Skin epidermis (tissue), 12 donors: ENCODE data around the gene MAML2.

Source experiments
- H3K27ac ChIP-seq, 21 experiments: fragments of 200-600 bp; sonication (generic) in 11 of 21; one replicate each; pipeline ENCODE4 v1.5.0; 2020; ENCODE audit warnings: mild to moderate bottlenecking in 3 of 21, inconsistent platforms in 2 of 21, moderate library complexity in 2 of 21
- H3K4me3 ChIP-seq, 7 experiments: fragments of 200-600 bp; sonication (generic) in 2 of 7; one replicate each; pipeline ENCODE4 v1.5.0; 2020; ENCODE audit warnings: inconsistent platforms in 2 of 7, mild to moderate bottlenecking in 2 of 7, moderate library complexity in 1 of 7

MAML2 gene

DNA sequence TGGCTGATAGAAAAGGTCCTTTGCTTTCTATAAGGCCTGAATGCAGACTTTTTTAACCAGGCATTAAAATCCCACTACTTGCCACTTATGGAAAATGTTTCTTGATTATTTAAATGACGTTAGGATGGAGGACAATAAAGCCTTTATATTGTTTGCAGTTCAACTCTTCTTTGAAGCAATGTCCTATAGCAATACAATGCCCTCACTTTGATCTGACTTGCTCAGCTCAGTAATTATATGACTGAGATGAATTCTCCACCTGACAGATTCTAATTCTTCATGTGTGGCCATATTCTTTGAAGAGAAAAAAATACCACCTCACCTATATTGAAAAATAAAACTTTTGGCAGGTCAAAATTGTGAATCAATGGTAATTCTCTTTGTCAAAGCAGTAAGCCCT lies 237.1 kb downstream of the MAML2 start:
- Histone ChIP-seq H3K4me3 (no peak overlapping the region), H3K27ac (peak overlapping the region in 5 of 21 experiments; percentile 0 to 46 (median 25))

DNA sequence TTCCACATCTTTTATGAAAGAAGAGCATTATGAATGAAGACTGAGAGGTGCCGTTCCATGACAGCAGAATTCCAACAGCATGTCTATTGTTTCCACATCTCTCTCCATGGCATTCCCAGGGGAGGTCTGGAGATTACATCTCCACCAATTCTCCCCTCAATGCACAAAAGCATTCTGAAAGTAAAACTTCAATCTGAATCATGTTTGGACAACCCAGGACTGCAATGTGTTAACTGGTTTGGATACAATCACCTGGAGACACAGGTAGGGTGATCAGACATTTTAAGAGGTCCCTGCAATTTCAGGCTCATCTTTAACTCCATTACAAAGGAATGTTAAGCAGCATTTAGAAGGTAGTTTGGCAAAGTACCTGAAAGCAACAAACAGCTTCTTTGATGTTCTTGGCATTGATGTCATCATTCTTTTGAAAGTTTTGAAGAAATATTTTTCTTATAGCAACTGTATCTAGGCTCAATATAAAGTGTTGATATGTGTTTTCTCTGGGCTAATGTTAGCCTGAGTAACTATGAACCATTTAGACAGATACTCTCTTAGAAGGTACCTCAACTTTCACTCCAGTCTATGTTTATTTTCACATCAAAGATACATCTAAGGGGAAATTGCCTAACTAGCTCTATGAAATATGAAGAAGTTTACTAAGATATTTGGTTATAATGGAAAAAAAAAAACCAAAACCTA lies 237.6 kb downstream of the MAML2 start:
- Histone ChIP-seq H3K27ac (peak overlapping the region in 6 of 21 experiments; percentile 3 to 56 (median 22)), H3K4me3 (no peak overlapping the region)

DNA sequence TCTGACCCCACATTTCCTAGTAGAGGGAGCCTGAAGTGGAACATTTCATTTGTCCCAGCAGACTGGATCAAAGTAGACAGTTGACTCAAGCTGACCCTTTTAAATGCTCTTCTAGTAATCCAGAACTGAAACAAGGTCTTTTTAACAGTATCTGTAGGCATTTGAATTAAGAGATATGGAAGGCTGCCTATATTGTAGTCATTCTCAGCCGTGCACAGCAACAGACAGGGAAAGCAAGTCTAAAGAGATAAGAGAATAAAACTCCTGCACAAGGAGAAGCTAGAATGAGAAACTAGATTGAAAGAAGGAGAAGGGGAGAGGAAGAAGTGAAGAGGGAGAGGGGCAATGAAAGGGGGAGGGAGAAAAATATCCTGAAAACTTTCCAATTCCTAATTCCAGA lies 238.5 kb downstream of the MAML2 start:
- H3K4me3 ChIP-seq = no peak overlapping the region
- H3K27ac ChIP-seq = peak overlapping the region in 5 of 21 experiments; percentile 8 to 56 (median 27)

DNA sequence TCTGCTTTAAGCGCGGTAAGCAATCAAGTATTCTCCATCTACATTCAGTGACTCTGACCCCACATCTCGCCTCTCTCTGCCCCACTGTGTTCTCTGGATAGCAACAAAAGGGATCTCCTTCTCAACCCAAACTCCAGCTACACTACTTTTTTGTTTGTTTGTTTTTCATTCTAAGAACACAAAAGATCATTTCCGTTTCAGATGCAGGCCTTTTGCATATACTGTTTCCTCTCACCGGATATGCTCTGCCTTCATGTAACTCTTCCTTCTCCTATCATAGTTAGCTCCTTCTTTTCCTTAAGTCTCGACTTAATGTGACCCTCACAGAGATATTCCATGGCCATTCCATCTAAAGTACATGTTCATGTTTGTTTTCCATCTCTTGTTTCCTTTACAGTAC lies 239.3 kb downstream of the MAML2 start:
- Histone ChIP-seq H3K27ac (peak overlapping the region in 4 of 21 experiments; percentile 11 to 47 (median 28)), H3K4me3 (no peak overlapping the region)

DNA sequence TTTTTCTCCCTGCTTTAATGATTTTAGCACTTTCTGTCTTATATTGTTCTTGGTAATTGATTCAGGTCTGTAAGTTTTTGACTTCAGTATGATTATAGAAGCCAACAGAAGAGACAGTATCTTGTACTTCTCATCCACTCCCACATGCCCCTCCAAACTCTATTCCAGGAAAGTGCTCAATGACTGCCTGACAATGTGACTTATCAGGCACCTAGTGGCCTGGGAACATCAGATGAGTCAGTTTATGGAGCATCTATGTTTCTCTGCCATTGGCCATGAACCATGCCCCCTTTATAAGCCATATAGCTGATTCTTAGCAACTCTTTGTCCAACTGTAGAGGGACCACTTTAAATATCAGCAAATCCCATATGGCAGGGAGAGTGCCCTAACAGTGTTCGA lies 239.9 kb downstream of the MAML2 start:
- H3K27ac ChIP-seq = peak overlapping the region in 4 of 21 experiments; percentile 21 to 47 (median 28)
- no peak overlapping the region for H3K4me3 ChIP-seq

DNA sequence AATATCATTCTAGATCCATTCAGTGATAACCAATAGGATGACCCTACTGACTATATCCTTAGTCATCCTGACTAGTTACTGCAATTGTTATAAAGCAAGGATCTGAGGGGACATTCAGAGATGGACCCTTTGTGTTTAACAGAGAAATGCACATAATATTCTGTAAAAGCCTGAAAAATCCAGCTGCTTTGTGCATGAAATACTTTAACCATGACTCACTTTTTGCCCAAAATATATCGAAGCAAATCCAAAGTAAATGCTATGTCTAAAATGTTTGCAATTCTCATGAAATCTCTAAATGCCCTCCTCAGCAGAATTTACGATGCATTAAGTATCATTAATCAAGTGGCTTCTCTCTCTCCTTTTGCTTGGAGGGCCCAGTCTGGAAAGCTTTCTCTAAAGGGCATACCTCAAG lies 240.3 kb downstream of the MAML2 start:
- H3K27ac ChIP-seq = peak overlapping the region in 2 of 21 experiments; percentile 27 to 47
- no peak overlapping the region for H3K4me3 ChIP-seq

DNA sequence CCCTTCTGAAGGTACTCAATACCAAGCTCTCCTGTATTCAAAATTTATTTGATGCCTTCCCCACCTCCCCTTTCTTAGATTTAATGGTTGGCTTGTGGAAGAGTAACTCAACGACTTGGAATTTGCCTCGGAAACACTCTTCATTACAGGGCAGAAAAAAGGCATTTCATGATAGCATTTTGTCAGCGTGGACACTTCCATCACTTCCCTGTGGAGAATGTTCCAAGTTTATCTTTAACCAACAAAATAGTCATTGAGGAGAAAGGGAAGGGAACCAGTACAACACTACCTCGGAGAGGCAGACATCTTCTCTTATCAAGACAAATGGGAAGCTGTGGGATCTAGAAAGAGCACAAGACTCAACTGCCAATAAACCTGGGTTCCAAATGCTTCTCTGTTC lies 241.8 kb downstream of the MAML2 start:
- Histone ChIP-seq H3K4me3 (no peak overlapping the region), H3K27ac (no peak overlapping the region)

DNA sequence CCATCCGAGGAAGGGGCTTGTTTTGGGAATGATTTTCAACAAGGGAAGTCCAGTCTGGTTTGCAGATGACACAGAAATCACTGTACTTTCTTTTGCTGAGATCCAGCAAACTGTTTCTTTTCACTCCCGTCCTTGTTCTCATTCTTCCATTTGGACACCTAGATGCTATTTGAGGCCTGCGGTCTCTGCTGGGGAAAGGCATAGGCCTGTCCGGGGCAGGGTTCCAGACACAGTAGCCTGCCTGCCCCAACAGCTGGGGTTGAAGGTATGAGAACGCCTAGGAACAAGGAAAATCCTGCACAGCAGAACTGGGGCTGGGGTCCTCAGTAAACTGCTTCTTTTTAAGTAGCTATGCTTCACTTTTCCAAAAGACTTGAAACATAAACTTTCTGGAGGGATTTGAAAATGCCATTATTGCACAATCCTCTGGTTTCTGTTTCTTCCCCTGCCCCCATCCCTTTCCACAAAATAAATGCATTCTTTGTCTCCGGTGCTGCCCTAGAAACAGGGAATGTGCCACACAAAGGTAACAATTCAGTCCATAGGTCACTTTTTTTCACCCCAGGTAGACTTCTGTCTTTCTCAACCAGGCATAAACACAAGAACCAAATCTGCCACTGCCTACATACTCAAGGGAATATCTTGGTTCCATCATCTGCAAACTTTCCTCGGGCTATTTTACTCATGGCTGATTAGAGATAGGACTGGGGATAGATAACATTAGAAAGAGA lies 244.3 kb downstream of the MAML2 start:
- Histone ChIP-seq H3K27ac (peak overlapping the region in 18 of 21 experiments; percentile 17 to 74 (median 61)), H3K4me3 (no peak overlapping the region)

DNA sequence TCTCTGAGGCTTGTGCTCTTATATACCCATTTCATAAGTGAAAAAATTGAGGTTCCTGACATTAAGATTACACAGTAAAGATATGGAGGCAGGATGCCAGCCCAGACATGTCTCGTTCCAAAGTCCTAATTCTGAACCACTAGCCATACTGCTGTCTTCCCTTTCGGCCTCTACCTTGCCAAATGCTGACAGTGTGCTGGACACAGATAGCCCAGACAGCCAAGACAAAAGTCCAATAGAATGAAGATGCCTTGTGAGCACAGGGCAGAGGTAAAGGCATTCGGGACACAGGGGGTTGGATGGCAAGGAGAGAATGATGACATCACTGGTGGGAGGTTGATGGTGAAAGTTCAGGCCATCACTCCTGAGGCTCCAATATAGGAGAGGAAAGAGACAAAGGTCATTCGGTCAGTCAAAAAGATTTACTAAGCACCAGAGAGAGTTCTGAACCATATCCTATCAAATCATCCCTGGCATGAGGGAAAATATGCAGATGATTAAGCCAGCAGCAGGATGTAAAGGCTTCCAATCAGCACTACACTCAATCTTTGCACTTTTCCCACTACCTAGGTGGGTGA lies 245.1 kb downstream of the MAML2 start:
- Histone ChIP-seq H3K4me3 (no peak overlapping the region), H3K27ac (peak overlapping the region in 15 of 21 experiments; percentile 18 to 74 (median 61))

DNA sequence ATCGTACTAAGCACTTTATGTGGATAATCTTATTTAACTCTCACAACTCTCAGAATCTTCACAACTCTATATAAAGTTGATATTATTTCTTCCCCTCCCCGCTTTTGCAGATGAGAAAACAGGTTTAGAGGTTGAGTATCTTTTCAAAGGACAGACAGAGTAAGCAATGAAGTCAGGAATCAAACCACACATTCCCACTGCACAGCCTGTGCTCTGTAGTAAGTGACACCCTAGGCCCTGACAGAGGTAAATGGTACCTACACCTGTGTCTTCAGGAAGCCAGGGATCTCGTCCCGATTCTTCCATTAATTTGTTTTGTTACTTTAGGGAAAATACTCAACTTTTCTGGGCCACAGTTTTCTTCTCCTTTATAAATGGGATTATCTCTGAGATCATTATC lies 246.6 kb downstream of the MAML2 start:
- H3K4me3 ChIP-seq = no peak overlapping the region
- peak overlapping the region in 5 of 21 experiments; percentile 40 to 69 (median 60) for H3K27ac ChIP-seq

DNA sequence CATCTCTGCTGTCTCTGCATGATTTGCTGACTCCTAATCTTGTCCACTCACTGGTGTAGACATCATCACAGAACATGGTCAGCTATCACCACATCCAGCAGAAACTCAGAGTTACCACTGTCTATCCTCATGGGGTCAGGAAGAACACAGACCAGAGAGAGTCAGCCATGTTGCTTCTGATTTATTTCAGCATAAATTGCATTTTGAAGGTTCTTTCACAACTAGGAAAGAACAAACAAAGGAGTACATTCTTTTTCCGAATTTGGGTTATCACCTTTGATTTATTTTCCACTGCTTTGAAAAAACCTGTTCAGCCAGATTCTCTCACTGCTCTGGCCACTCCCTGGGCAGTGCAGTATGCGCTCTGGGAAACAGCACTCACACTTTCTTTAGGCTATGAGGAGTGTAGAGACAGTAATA lies 247.1 kb downstream of the MAML2 start:
- peak overlapping the region in 7 of 21 experiments; percentile 9 to 69 (median 26) for H3K27ac ChIP-seq
- H3K4me3 ChIP-seq = no peak overlapping the region

DNA sequence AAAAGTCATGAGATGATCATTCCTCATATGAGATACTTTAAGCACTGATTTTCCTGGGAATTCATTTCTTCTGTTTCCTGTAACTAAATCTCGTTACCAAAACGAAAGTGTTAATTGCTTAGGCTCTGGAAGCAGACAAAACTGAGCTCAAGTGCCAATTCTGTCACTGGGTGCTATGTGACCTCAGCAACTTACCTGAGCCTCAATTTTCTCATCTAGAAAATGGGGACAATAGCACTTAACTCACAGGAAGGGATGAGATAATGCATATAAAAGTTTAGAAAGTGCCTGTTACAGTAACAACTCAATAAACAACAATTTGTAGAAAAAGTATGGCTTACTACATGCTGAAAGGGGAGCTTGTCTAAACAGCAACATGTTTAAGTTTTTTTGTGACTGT lies 248.8 kb downstream of the MAML2 start:
- no peak overlapping the region for H3K4me3 ChIP-seq
- no peak overlapping the region for H3K27ac ChIP-seq

DNA sequence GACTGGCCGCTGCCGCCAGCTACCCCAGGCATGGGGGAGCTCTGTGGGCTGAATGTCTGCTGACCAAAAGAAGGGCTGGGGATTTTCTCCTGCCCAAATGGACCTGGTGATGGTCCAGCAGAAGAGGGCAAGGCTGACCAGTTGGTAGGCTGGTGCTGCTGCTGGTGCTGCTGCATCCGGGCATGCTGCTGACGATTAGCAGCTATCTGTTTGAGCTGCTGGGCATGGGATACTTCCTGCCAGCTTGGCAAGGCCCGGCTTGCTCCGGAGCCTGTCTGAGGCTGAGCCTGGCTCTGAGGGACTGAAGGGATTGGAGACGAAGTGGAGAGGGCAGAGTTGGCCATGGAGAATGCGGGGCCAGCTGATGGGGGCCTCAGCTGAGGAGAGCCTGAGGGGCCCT lies 250.5 kb downstream of the MAML2 start:
- Histone ChIP-seq H3K27ac (peak overlapping the region in 1 of 21 experiments; percentile 31), H3K4me3 (no peak overlapping the region)

DNA sequence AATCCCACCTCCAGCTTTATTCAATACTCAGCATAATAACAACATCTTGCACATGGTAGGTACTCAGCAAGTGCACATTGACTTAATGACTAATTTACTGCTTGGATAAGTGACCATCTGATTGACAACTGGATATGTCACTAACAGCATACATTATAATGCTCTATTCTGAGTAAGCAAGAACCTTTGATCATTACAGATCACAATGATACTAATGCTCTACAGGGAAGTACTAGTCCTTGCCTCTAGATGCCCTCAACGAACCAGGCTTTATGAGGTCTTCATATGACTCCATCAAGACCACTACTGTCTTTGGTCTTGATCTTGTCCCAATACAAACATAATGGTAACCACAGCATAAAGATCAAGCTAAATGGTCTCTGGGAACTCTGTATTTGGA lies 251.5 kb downstream of the MAML2 start:
- Histone ChIP-seq H3K4me3 (no peak overlapping the region), H3K27ac (no peak overlapping the region)

DNA sequence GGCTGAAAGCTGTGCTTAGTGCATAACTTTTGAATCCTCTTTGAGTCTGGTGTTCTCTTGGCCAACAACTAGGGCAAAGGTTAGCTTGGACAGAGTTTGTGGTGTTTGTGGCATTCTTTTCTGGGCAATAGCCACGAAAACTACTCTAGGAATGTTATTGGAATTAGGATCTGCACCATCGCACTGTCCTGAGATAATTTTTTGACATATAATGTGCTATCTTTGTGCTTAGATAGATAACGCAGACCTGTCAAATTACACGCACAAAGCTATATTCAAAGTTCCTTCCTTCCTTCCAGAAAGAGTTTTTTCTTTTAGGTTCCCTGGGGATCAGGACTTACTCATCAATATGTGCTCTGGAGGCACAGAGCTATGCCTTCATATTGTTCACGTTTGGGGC lies 252.3 kb downstream of the MAML2 start:
- H3K27ac ChIP-seq = peak overlapping the region in 1 of 21 experiments; percentile 34

DNA sequence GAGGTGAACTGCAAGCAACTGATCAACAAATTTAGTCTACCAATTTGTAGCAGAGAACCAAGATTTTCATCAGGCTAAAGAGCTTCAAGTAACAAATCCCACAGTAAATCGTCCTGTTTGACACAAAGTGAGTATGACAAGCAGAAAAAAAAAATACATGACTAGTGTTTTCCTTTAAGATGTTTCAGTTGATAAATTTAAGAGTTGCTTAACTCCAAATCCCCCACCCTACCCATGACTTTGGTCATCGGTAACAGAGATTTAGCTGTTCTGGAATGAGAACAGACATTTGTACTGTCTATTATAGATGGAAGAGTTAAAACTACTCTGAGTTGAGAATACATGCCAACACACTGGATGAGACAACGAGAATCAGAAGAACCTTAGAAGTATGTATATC lies 254.1 kb downstream of the MAML2 start:
- H3K27ac ChIP-seq = no peak overlapping the region
- no peak overlapping the region for H3K4me3 ChIP-seq

More for the DNA sequence above, 252.3 kb downstream of the MAML2 start:
- H3K4me3 ChIP-seq = no peak overlapping the region

DNA sequence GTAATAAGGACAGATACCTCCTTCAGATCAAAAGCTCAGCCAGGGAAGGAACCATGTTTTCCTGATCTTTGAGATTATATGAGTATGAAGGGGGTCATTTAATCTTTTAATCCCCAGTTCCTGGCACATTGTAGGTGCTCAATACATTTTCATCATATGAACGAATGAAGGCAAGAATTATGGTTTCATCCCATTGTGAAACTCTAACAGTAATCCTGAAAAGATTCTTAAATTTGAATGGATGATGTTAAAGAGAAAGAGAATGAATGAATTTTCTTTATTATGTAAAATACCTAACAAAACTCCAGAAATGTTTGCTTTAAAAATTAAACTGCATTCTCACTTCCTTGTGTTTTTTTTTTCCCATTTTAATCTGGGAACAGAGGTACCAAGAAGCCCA lies 256.9 kb downstream of the MAML2 start:
- H3K27ac ChIP-seq = no peak overlapping the region
- H3K4me3 ChIP-seq = no peak overlapping the region

DNA sequence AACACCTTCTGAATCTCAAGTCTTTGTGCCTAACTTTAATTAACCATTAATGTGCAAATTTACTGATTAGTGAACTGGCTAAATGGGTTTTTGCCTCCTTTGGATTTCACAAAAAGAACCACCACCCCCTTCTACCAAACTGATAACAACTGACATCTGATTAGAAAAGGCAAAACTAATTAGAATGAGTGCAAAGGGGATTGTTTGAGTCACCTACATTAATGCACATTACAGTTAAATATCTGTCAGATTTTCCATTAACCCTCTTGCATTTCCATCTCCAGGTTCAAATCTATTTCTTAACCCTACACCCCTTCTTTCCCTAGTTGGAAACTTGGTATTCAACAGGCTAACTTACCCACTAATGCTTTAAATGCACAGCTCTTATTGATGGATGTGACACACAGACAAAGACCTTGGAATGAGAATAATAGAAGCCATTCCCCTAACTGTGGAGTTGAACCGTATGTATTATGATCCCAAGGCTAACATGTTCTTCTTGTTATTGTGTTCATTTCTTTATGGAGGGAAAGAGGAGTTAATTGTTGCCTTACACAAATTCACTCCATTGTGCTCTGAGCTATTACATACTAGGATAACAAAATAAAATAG lies 257.6 kb downstream of the MAML2 start:
- Histone ChIP-seq H3K27ac (no peak overlapping the region), H3K4me3 (no peak overlapping the region)

DNA sequence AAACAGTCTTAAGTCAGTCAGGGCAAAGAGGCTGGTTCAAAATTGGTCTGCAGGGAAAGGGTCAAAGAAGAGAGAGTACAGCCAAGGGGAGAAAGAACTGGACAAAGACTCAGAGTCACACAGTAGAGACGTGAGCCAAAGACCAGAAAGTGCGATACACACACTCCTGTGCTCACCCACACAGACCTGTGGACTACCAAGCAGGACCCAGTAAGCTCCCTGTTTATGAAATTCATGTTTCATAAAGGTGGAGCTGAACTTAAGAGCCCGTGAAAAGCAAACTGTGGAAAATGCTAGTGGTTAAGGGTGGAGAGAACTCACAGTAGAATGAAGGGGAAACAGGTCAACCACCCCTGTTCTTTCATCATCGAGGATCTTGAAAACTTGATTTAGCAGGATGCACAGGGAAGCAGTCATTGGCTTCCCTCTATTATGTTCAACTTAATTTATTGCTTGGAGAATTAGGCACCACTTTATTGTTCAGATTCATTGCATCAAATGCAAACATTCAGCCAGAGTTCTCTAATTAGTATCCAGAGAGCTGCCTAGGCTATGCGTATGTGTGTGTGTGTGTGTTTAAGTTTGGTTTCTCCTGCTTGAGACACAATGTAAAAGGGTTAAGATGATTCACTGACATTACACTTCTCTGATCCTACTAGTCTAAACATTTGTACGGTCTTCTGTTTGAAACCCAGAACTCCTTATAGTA lies 258.2 kb downstream of the MAML2 start:
- Histone ChIP-seq H3K4me3 (no peak overlapping the region), H3K27ac (peak overlapping the region in 2 of 21 experiments; percentile 1 to 11)

DNA sequence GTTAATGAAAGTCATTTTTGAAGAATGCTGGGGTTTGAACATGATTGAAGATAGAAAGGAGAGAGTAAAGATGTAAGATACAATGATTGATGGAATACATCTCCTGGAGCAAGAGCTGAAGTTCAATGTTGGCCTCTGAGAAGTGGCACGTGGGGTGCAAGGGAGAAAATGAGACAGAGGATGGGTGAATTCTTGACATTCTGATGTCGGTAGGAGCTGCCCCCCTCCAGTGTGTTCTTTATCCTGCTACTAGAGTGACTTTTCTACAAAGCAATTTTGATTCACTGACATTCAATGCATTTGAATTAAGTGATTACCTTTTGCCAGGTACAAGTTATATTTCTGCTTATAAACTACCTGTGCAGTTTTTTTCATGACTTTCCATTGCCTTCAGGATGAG lies 260.1 kb downstream of the MAML2 start:
- Histone ChIP-seq H3K27ac (no peak overlapping the region), H3K4me3 (no peak overlapping the region)
